Measurements from ENCODE around the gene EML1. TPM values are rescaled to one million over a fixed set of nuclear protein-coding genes. Genes with fewer than 3 reads are reported as not detected.

Gene EML1
- total and polyA plus RNA-seq, 3 donors from 2014 or later: 18.1 to 22.7 (median 22.0) TPM

- WGBS, 2 donors: 93 to 94% methylated on average over 13 of the region's 13 CpGs
- Histone ChIP-seq H3K27ac (no peak overlapping the region), H3K36me3 (ENCODE audit: low read depth, missing control alignments) (no peaks in the 10 kb centered on the region), H3K9me3 (no peaks in the 10 kb centered on the region), H3K4me1 (no peaks in the 10 kb centered on the region), H3K4me3 (no peak overlapping the region), H3K27me3 (no peaks in the 10 kb centered on the region)
- TF ChIP-seq, protein P1, sequence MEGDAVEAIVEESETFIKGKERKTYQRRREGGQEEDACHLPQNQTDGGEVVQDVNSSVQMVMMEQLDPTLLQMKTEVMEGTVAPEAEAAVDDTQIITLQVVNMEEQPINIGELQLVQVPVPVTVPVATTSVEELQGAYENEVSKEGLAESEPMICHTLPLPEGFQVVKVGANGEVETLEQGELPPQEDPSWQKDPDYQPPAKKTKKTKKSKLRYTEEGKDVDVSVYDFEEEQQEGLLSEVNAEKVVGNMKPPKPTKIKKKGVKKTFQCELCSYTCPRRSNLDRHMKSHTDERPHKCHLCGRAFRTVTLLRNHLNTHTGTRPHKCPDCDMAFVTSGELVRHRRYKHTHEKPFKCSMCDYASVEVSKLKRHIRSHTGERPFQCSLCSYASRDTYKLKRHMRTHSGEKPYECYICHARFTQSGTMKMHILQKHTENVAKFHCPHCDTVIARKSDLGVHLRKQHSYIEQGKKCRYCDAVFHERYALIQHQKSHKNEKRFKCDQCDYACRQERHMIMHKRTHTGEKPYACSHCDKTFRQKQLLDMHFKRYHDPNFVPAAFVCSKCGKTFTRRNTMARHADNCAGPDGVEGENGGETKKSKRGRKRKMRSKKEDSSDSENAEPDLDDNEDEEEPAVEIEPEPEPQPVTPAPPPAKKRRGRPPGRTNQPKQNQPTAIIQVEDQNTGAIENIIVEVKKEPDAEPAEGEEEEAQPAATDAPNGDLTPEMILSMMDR (IDR thresholded peaks at IDR 0.05): no peak
- TF ChIP-seq POLR2A (IDR thresholded peaks at IDR 0.05): no peak
- DNase-seq: no peak
- intact Hi-C loops (cut with DNase I; ENCODE audit: low total_unique reads): no loop called here
Observed at GRCh38 chr14:99880651-99881420, 87.6 kb downstream of the EML1 start.

DNA sequence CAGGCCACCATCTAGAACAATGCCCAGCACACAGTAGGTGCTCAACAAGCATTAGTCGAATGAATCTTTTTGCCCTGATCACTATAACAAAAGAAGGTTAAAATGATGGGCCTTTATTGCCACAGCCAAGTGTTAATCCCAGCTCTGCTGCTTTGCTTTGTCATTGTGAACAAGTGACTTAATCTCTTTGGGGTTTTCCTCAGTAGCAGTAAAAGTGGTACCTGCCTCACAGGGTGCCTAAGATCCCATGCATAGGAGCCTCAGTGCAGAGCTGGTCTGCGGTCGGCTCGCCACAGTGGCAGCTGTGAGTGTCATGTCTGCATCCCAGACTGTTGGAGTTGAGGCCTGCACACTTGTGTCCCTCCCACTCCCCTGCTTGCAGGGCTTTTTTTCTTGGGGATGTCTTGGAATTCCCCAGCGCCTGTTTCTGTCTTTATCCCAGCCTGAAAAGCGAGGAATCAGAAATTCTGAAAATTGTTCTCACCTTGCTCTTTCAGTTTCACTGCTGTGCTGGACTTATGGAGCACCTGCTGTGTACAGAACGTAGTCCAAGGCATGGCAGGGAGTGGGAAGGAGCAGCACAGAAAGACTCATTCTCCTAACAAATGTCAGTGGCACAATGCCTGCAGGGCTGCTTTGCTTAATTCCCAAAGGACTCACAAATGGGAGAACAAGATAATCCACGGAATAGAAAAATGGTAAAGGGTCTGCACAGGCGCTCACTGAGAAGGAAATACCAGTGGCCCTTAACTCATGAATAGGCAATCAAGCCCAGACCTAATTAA is 90.8 kb downstream of the EML1 start:
- Histone ChIP-seq H3K27ac (no peak overlapping the region), H3K4me1 (no peaks in the 10 kb centered on the region), H3K9me3 (no peaks in the 10 kb centered on the region), H3K4me3 (no peak overlapping the region), H3K36me3 (ENCODE audit: low read depth, missing control alignments) (no peaks in the 10 kb centered on the region), H3K27me3 (no peaks in the 10 kb centered on the region)
- WGBS, 2 donors: 88 to 90% methylated on average over 9 of the region's 9 CpGs
- TF ChIP-seq POLR2A (IDR thresholded peaks at IDR 0.05): no peak
- TF ChIP-seq, protein P1 (IDR thresholded peaks at IDR 0.05): no peak
- intact Hi-C loops (cut with DNase I; ENCODE audit: low total_unique reads): no loop called here
- DNase-seq: no peak

DNA sequence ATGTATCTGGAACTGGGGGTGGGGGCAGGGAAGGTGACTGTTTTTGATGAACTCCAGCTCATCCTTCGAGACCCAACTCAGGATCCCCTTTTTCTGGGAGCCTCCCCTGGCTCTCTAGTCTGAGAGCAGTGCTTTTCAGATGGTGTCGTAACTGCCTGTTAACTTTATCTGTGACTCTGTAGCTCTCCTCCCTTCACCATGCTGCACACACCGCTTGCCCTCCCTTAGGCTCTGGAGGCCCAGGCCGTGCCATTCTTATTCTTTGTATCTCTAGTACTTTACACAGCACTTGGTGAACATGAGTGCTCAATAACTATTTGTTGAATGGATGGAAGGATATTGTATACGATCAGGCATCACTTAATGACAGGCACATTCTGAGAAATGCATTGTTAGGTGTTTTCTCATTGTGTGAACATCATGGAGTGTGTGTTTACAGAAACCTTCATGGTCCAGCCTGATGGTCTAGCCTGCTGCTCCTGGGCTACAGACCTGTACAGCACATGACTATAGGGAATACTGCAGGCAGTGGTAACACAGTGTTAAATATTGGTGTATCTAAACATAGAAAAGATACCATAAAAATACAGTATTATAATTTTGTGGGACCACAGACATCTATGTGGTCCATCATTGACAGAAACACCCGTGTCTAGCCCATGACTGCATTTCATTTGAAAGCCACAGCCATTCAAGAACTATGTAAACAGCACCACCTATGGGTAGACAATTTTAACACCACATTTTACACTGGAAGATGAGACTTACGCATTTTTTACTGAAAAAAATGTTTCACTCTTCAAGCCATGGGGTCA is 91.8 kb downstream of the EML1 start:
- Histone ChIP-seq H3K27ac (no peak overlapping the region), H3K9me3 (no peaks in the 10 kb centered on the region), H3K36me3 (ENCODE audit: low read depth, missing control alignments) (no peaks in the 10 kb centered on the region), H3K4me1 (no peaks in the 10 kb centered on the region), H3K27me3 (no peaks in the 10 kb centered on the region), H3K4me3 (no peak overlapping the region)
- TF ChIP-seq POLR2A (IDR thresholded peaks at IDR 0.05): no peak
- TF ChIP-seq, protein P1 (IDR thresholded peaks at IDR 0.05): peak; percentile 59 to 69 (median 68)
- intact Hi-C loops (cut with DNase I; ENCODE audit: low total_unique reads): loop anchor here (5.0 kb wide), 1 partner anchor 153 kb away; no protein-coding TSS in a partner anchor
- peak; percentile 46 for DNase-seq
- 59 to 61% methylated on average over 7 of the region's 7 CpGs for WGBS, 2 donors

DNA sequence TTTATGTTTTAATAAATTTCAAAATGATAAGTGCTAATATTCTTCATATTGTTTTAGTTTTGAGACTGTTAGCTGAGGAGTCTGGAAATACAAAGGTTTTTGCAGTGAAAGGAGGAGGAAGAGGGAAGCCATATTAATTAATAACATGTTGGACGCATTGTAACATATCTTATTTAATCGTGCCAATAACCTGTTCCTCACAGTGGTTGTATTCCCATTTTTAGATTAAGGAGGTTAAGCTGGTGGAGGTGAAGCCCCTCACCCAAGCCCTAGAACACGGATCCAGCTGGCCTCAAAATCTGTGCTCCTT is 92.4 kb downstream of the EML1 start:
- intact Hi-C loops (cut with DNase I; ENCODE audit: low total_unique reads): loop anchor here (5.0 kb wide), 1 partner anchor 153 kb away; no protein-coding TSS in a partner anchor
- Histone ChIP-seq H3K27ac (no peak overlapping the region), H3K9me3 (no peaks in the 10 kb centered on the region), H3K4me3 (no peak overlapping the region), H3K4me1 (no peaks in the 10 kb centered on the region), H3K36me3 (ENCODE audit: low read depth, missing control alignments) (no peaks in the 10 kb centered on the region), H3K27me3 (no peaks in the 10 kb centered on the region)
- DNase-seq: no peak
- WGBS, 2 donors: 69 to 79% methylated on average over 3 of the region's 3 CpGs
- TF ChIP-seq, protein P1 (IDR thresholded peaks at IDR 0.05): no peak
